ENCODE data around the gene ZMIZ1.
A peak's percentile ranks its signal among the peaks of the same experiment; 100 is the strongest.

Gene ZMIZ1

DNA sequence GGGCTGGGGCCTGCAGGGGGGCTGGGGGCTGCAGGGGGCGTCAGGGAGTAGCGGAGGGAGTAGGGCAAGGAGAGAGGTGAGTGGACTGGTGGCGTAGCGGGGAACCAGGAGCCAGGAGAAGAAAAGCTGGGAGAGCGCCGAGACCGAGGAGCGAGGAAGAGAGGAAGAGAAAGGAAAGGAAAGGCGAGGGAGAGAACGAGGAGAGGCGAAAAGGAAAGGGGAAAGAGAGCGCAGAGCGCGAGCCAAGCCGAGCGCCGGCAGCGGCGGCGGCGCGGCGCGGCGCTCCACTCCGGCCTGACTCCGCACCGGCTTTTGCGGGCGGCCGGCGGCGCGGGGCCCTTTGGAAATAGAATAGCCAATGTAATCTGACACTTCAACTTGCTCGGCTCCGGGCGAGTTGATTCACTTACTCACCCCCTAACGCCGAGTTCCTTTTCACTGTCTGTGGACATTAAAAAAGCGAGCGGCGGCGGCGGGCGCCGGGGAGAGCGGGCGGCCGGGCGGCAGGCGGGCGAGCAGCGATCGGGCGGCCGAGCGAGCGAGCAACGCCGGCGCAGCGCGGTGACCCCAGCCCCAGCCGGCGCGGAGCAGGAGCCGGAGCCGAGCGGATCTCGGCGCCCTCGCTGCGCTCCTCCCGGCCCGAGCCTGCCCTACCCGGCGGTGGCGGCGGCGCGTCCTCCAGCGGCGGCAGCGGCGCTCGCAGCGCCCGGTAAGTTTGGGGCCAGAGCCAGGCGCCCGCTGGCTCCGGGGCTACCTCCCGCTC is at the start of gene ZMIZ1:
ZMIZ1 (plus strand) TSS at position 405 of the 763 bp plus-strand sequence. CDS start 132,667 bp downstream, outside the sequence.
- peak within 1 kb of the TSS; percentile 89 for H3K4me3 Mint-ChIP-seq
- peaks cover 23% of the 10 kb centered on the region for H3K4me1 Mint-ChIP-seq
- no peaks in the 10 kb centered on the region for H3K36me3 Mint-ChIP-seq
- H3K27me3 Mint-ChIP-seq, result peaks cover 31% of the 10 kb centered on the region
- H3K27ac Mint-ChIP-seq, result peak within 1 kb of the TSS; percentile 56
- H3K9me3 Mint-ChIP-seq, result no peaks in the 10 kb centered on the region
- ATAC-seq, result peak; percentile 69

- peaks cover 10% of the 10 kb centered on the region for H3K27me3 Mint-ChIP-seq
- H3K4me3 Mint-ChIP-seq, result no peak overlapping the region
- no peak overlapping the region for H3K27ac Mint-ChIP-seq
- H3K9me3 Mint-ChIP-seq, result peaks cover 6% of the 10 kb centered on the region
- ATAC-seq, result no peak
- H3K36me3 Mint-ChIP-seq, result peaks cover 5% of the 10 kb centered on the region
- peaks cover 15% of the 10 kb centered on the region for H3K4me1 Mint-ChIP-seq
These were observed 49.2 kb upstream of the ZMIZ1 start for GRCh38 chr10:79019441-79020014.

DNA sequence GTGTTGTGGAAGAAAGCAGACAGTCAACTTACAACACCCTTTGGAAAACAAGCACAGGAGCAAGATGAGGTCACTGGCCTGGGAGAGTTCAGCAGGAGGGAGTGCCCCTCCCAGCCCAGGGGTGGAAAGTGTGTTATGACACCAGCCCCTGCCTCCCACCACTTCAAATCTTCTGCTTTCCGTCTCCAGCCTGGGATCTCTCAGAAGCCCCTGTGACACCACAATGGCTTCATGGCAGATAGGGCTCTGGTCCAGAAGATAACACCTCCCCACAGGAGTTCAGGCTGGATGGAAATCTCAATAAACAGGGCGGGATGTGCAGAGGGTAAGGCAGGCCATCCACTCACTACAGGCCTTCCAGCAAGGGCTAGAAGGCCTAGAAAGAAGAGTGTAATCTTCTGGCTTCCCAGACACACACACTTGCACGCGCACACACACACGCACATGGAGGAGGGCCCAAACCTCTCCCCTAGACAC is 48.7 kb upstream of the ZMIZ1 start:
- Mint-ChIP-seq H3K36me3 (peaks cover 5% of the 10 kb centered on the region), H3K9me3 (peaks cover 6% of the 10 kb centered on the region), H3K27me3 (peaks cover 10% of the 10 kb centered on the region), H3K4me1 (peaks cover 15% of the 10 kb centered on the region), H3K27ac (no peak overlapping the region), H3K4me3 (no peak overlapping the region)
- no peak for ATAC-seq

- H3K4me1 Mint-ChIP-seq, result peaks cover 15% of the 10 kb centered on the region
- peaks cover 6% of the 10 kb centered on the region for H3K9me3 Mint-ChIP-seq
- H3K4me3 Mint-ChIP-seq, result no peak overlapping the region
- H3K27me3 Mint-ChIP-seq, result peaks cover 12% of the 10 kb centered on the region
- no peak for ATAC-seq
- no peak overlapping the region for H3K27ac Mint-ChIP-seq
- peaks cover 5% of the 10 kb centered on the region for H3K36me3 Mint-ChIP-seq
These were observed 48.2 kb upstream of the ZMIZ1 start for GRCh38 chr10:79020605-79021004.

DNA sequence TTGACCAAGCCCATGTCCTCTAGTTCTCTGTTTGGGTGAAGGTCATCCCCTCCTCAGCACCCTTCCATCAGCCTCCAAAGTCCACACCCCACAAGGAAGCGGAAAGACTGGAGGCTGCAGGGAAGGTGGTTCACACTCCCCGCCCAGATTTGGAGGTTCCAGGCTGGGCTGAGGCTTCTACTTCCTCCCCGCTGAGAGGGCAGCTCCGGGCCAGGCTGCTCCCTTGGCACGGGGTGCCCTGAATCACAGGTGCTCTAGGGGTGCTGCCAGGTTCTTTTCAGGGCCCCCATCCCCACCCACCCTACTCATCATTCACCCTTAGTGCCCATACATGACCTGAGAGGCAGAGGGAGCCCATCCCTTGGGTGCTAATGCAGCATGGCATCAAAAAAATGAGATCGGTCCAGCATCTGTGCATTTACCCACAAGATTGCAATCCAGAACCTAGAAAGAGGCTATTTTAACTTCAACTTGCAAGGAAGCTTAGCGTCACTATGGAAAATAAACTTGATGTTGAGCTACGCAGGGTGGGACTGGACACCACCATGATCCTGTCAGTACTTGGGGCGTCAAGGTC is 47.3 kb upstream of the ZMIZ1 start:
- no peak overlapping the region for H3K27ac Mint-ChIP-seq
- H3K4me3 Mint-ChIP-seq, result no peak overlapping the region
- peaks cover 5% of the 10 kb centered on the region for H3K36me3 Mint-ChIP-seq
- peaks cover 15% of the 10 kb centered on the region for H3K4me1 Mint-ChIP-seq
- peaks cover 6% of the 10 kb centered on the region for H3K9me3 Mint-ChIP-seq
- ATAC-seq, result no peak
- peaks cover 20% of the 10 kb centered on the region for H3K27me3 Mint-ChIP-seq

GRCh38 chr10:79021948-79022499 is 46.7 kb upstream of the ZMIZ1 start:
- Mint-ChIP-seq H3K4me3 (no peak overlapping the region), H3K9me3 (peaks cover 6% of the 10 kb centered on the region), H3K27ac (no peak overlapping the region), H3K36me3 (peaks cover 5% of the 10 kb centered on the region), H3K27me3 (peaks cover 21% of the 10 kb centered on the region), H3K4me1 (peaks cover 18% of the 10 kb centered on the region)
- no peak for ATAC-seq

- Mint-ChIP-seq H3K36me3 (peaks cover 2% of the 10 kb centered on the region), H3K4me1 (peaks cover 21% of the 10 kb centered on the region), H3K9me3 (peaks cover 3% of the 10 kb centered on the region), H3K27ac (no peak overlapping the region), H3K27me3 (peaks cover 16% of the 10 kb centered on the region), H3K4me3 (peak overlapping the region; percentile 64)
- no peak for ATAC-seq
These were observed 46.1 kb upstream of the ZMIZ1 start for GRCh38 chr10:79022565-79023230.

- no peaks in the 10 kb centered on the region for H3K36me3 Mint-ChIP-seq
- peak; percentile 39 for ATAC-seq
- peaks cover 11% of the 10 kb centered on the region for H3K27me3 Mint-ChIP-seq
- no peaks in the 10 kb centered on the region for H3K9me3 Mint-ChIP-seq
- peak overlapping the region; percentile 43 for H3K4me3 Mint-ChIP-seq
- H3K27ac Mint-ChIP-seq, result no peak overlapping the region
- H3K4me1 Mint-ChIP-seq, result peaks cover 21% of the 10 kb centered on the region
These were observed 45.3 kb upstream of the ZMIZ1 start for GRCh38 chr10:79023240-79024162.

DNA sequence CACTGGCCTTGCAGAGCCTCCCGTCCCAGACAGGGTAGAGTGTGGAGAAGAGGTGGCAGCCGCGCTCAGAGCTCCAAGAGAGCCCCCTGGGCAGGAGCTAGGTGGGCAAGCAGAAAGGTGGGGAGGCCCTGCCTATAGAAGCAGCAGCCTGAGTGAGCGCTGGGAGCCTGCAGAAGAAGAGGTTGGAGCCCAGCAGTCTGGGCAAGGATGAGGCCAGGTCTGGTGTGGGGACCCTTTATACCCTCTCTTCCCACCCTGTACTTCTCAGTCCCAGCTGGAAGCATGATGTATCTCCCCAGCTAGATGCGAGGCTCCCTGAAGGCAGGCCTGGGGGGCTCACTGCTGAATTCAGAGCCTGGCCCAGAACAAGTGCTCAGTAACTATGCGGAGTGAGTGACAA is 44.5 kb upstream of the ZMIZ1 start:
- Mint-ChIP-seq H3K27me3 (peaks cover 15% of the 10 kb centered on the region), H3K4me3 (no peak overlapping the region), H3K27ac (no peak overlapping the region), H3K9me3 (no peaks in the 10 kb centered on the region), H3K4me1 (peaks cover 21% of the 10 kb centered on the region), H3K36me3 (no peaks in the 10 kb centered on the region)
- no peak for ATAC-seq

DNA sequence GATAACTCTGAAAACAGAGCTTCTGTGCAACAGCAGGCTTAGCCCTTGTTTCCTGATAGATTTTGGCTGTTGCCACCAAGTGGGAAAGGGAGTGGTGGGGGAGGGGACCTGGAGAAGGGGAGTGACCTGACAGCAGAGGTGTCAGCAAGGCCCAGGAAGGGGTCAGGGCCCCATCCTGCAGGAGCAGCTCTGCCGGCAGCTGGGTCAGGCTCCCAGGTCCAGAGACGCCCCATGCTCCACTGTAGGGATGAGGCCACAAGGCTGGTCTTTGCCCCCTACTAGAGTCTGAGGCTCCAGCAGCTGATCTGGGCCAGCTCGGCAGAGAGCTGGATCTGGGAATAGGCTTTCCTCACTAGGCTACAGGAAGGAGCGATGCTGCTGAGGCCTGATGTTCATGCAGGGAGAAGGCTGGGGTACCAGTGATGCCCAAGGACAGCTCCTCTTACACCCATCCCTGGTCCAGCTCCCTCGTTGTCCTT is 44.0 kb upstream of the ZMIZ1 start:
- ATAC-seq, result no peak
- peaks cover 20% of the 10 kb centered on the region for H3K27me3 Mint-ChIP-seq
- no peaks in the 10 kb centered on the region for H3K9me3 Mint-ChIP-seq
- no peaks in the 10 kb centered on the region for H3K36me3 Mint-ChIP-seq
- H3K4me1 Mint-ChIP-seq, result peaks cover 21% of the 10 kb centered on the region
- no peak overlapping the region for H3K4me3 Mint-ChIP-seq
- H3K27ac Mint-ChIP-seq, result no peak overlapping the region

DNA sequence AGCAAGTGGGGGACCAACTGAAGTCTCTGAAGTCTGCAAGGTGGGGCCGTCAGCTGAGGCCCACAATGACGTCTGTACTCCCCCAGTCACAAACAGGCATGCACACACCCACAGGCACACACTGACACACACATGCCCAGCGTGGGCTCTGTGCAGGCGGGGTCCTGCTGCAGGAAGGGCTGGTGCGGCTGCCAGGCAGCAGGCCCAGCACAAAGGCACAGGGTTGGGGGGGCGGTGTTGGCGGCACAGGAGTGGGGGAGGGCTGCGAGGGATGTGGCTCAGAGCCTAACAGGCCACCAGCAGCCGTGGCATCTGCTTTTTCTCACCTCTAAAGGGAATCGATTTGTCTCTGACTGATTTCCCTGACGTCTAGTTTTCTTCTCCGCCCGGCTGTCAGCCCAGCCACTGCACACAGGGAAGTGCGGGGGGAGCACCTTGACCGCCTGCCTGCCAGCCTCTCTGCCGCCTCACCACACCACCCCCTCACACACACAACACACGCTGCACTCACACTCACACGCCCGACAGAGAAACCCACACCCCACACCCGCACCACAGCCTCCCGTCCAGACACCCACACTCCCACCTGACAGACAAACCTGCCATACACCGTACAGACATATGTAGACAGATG is 43.5 kb upstream of the ZMIZ1 start:
- no peak for ATAC-seq
- Mint-ChIP-seq H3K36me3 (no peaks in the 10 kb centered on the region), H3K9me3 (no peaks in the 10 kb centered on the region), H3K27me3 (peaks cover 25% of the 10 kb centered on the region), H3K4me3 (no peak overlapping the region), H3K4me1 (peaks cover 21% of the 10 kb centered on the region), H3K27ac (no peak overlapping the region)

DNA sequence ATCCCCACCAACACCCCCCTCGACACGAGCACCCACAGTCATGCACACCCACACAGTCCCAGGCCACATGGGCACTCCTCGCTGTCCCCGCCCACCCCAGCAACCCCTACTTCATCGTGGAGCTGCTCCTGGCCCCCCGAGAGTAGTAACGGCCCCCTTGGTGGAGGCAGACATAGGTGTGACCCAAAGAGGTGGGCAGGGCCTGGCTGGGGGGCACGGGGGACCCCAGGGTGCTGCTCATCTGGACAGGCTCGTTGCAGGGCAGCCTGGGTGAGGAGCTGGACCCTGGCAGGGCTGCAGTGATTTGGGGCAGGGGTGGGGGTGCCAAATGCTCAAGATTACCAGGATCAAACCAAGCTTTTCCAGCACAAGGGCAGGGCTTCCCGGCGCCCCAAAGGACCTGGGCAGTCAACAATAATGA is 42.4 kb upstream of the ZMIZ1 start:
- Mint-ChIP-seq H3K36me3 (no peaks in the 10 kb centered on the region), H3K4me3 (no peak overlapping the region), H3K9me3 (no peaks in the 10 kb centered on the region), H3K4me1 (peaks cover 21% of the 10 kb centered on the region), H3K27ac (no peak overlapping the region), H3K27me3 (peaks cover 28% of the 10 kb centered on the region)
- ATAC-seq, result no peak

GRCh38 chr10:79026806-79027146 is 42.0 kb upstream of the ZMIZ1 start:
- peaks cover 21% of the 10 kb centered on the region for H3K4me1 Mint-ChIP-seq
- H3K36me3 Mint-ChIP-seq, result no peaks in the 10 kb centered on the region
- no peak overlapping the region for H3K4me3 Mint-ChIP-seq
- H3K27ac Mint-ChIP-seq, result no peak overlapping the region
- peaks cover 28% of the 10 kb centered on the region for H3K27me3 Mint-ChIP-seq
- no peak for ATAC-seq
- H3K9me3 Mint-ChIP-seq, result no peaks in the 10 kb centered on the region

Measured in stimulated activated memory B cell treated with anti-CD40 and anti-IgM and Interleukin-4, amounts not matched to agents 10 μg/mL and 1 μg/mL and 100 μg/mL, for 72 hours (primary cell).